Measurements from ENCODE around the gene CCDC141.

- TF ChIP-seq CTCF (IDR thresholded peaks at IDR 0.05; ENCODE audit: poor library complexity) (no peak), EZH2phosphoT487 (IDR thresholded peaks at IDR 0.05; ENCODE audit: low read depth, severe bottlenecking, unreplicated experiment) (no peak), EZH2 (IDR thresholded peaks at IDR 0.05; ENCODE audit: borderline replicate concordance) (no peak)
These were observed 137.4 kb downstream of the CCDC141 start for GRCh38 chr2:178912416-178913048.

Data from hepatocyte (in vitro differentiated cells).